GM12874 (cell line): ENCODE results near the gene CREB5.

ENCODE experiments used
- TF ChIP-seq, protein P1 (sequence below): IDR thresholded peaks from 2 replicates; pipeline ENCODE4 v1.5.1; 2011; ENCODE audit warnings: low read depth, mild to moderate bottlenecking, control low read depth, low read length, moderate library complexity; ENCODE audit not compliant: insufficient read depth

CREB5 gene

DNA sequence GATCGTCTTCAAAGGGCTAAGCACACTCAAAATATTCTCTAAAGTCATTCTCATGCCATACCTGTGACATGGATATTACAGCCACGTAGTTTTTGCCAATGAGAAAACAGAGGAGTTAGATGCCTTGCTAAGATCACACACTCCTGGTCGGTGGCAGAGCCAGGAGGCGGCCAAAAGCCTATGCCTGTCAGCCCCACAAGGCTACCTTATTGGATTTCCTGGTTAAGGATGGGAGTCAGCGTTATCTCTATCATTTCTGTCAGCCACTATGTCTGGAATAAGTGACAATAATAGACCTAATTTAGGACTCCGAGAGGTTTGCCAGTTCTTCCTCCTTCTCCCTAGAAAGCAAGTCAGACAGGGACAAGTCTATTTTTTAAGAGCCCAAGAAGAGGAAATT, 295.0 kb downstream of the CREB5 start:
- TF ChIP-seq, protein P1, sequence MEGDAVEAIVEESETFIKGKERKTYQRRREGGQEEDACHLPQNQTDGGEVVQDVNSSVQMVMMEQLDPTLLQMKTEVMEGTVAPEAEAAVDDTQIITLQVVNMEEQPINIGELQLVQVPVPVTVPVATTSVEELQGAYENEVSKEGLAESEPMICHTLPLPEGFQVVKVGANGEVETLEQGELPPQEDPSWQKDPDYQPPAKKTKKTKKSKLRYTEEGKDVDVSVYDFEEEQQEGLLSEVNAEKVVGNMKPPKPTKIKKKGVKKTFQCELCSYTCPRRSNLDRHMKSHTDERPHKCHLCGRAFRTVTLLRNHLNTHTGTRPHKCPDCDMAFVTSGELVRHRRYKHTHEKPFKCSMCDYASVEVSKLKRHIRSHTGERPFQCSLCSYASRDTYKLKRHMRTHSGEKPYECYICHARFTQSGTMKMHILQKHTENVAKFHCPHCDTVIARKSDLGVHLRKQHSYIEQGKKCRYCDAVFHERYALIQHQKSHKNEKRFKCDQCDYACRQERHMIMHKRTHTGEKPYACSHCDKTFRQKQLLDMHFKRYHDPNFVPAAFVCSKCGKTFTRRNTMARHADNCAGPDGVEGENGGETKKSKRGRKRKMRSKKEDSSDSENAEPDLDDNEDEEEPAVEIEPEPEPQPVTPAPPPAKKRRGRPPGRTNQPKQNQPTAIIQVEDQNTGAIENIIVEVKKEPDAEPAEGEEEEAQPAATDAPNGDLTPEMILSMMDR, result no peak

DNA sequence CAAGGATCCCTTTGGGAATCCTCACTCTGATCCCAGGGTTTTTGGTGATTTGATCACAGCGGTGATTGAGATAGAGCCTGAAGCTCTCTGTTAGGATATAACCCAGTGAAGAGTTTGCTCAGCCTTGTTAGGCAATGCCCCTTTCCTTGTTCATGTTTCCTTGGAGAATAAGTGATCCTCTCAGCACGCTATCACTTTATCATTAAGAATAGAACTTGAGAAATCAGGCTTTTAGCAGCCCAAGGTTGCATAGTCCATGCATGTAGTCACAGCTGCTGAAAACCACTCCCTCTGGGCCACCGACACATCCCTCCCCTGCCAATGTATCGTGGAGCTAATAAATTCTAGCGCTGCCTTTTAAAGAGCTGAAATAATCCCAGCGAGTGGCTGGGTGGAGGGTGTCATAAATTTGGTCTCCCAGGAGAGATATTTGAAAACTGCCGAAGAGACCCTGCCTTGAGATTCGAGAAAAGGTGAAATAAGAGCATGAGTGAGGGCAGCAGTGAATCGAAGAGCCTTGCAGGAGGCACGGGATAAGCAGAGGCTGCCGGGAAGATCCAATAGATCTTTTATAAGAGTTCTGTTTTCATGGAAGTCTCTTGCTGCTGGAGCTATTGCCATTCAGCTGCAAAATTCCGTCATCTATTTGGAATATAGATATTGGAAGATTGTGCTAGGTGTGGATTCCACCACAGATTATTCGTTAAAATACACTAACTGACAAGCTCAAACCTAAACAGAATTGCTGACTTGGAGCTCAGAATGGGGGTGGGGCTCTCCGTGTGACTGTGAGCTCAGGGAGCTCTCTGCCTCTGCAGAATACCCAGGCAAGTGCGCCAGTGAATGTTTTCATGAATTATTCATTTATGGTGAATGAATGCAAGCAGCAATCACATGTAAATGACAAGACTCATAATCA, 296.0 kb downstream of the CREB5 start:
- TF ChIP-seq, protein P1, result no peak

DNA sequence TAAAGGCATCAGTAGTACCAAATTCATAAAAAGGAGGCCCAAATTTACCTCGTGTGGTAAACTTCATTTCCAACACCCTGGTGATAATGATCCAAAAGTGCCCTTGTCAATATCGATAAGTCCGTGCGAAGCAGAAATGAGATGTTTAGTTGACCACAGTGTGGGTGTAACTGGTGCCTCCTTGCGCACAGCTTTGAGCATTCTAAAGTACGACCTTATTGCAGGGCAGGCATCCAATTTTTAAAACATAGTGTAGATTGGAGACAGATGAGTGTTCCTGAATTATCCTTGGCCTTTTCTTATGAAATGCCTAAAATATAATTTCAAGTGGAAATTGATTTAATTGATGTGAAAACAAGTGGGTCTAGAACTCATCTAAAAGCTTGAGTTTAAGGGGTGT, 297.4 kb downstream of the CREB5 start:
- TF ChIP-seq, protein P1, result no peak

DNA sequence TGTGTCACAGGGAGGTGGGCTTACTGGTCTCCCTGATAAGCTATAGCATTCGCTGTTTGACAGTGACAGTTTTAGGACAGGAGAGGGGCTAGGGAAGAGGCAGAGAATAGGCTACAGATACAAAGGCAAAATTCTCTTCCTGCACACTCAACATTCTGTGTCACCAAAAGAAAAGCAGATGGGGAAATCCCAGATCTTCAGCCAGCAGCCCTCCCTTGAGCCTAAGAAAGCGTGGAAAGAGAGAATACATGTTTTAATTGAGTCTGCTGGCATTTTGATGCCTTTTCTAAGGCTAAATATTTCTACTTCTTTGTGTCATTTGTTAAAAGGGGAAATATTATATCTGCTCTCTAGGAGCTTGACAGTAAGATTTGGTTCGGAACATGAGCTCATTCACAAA, 298.8 kb downstream of the CREB5 start:
- TF ChIP-seq, protein P1, result no peak

DNA sequence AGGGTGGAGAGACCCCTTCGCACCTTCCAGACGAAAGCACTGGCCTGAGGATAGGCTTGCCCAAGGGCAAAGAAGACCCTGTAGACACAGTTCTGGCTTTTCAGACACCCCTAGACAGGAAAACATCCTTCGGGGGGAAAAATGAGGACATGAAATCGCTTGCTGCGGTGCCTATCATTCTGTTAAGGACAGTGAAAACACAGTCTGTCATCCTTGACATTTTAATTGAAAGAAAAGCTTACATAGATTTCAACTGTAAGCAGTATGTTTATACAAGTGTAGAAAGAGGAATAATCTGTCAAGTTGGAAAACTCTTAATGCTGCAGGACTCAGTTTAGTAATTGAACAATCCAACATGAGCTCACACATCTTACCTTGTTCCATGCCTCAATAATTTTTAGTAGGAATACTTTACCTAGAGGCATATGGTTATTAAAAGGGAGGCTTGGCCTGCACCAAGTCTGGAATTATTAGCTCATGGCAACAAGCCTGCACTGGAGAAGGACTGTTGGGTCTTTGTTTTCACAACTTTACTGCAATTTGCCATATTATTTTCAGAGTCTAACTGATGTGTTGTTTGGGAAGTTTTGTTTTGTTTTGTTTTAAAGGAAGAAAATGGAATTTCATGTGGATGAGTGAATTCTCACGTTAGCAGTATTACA, 302.3 kb downstream of the CREB5 start:
- TF ChIP-seq, protein P1, result no peak

DNA sequence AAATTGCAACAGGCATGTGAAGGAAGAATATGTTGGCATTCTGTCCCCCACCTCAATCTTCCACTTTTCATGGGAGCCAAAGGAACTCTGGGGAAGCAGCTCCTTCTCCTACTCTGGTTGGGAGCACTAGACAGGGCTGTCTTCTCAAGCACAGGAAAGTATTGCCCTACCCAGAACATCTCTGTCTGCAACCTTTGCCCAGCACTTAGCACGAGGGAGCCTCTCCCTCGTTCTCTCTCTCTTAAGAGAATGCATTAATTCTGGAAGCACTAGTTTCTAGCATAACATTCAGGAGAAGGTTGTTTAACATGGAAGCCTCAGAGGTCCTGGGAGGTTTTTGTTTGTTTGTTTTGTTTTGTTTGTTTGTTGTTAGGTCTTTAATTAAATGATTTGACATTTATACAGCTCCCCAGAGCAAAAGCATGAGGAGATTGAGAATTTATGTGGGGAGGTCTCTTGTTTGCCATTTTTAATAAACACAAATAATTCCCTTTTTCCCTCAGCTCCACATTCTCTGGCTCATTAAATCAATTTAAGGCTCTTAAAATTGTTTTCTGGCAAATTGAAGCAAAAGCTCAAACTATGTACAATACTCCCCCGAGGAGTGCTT, 305.2 kb downstream of the CREB5 start:
- TF ChIP-seq, protein P1, result no peak

DNA sequence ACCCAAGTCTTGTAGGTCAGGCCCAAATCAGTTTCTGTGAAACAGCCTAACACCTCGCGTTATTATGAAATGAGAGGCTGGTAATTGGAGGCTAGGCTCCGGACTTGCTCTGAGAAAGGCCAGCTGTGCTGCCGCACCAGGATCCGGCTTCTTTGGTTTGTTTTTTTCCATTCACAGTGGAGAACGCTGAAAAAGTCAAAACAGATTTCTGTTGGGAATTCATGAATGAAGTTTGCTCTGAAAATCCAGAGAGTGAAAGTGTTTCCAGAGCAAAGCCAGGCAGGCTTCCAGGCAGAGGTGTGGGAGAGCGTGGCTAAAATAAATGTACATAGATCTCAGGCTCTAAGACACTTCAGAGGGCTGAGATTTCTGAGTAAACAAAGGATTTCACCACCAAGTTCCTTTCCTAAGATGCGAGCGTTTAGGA, 305.8 kb downstream of the CREB5 start:
- TF ChIP-seq, protein P1, result no peak
